ENCODE results near the gene USP46.

GRCh38 chr4:52664479-52664878 is 5.4 kb upstream of the USP46 start:
- no peak for TF ChIP-seq POLR2A (IDR thresholded peaks at IDR 0.05)
- no peak for TF ChIP-seq CTCF (IDR thresholded peaks at IDR 0.05)
- TF ChIP-seq POLR2AphosphoS5 (IDR thresholded peaks at IDR 0.05) = no peak
